Brain pericyte (primary cell): Measurements from ENCODE around the gene STC2.

Source experiments
- DNase-seq: peaks from one replicate; pipeline ENCODE4 v3.0.0-alpha.2; 2012; ENCODE audit warnings: low read depth, low spot score

Gene STC2

DNA sequence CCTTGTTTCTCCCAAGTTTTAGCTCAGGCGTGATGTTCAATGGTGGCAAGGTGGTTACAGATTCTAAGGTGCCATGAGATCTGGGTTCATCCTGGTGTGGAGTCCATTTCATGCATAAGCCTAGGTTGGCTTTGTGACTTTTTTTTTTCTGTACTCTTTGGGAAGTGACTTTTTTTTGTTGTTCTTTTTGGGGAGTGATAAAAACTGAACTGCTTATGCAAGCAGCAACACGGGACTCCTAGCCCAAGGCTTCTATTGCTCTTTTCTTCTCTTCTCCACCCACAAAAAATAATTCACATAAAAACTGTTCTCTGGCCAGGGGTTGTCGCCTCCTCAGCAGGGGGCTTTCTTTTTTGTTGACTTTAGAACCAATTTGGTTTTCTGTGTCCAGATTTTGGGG, 15.4 kb downstream of the STC2 start:
- no peak for DNase-seq

- no peak for DNase-seq
These were observed 16.2 kb downstream of the STC2 start for GRCh38 chr5:173311818-173312585.

- no peak for DNase-seq
These were observed 17.1 kb downstream of the STC2 start for GRCh38 chr5:173310861-173311785.

DNA sequence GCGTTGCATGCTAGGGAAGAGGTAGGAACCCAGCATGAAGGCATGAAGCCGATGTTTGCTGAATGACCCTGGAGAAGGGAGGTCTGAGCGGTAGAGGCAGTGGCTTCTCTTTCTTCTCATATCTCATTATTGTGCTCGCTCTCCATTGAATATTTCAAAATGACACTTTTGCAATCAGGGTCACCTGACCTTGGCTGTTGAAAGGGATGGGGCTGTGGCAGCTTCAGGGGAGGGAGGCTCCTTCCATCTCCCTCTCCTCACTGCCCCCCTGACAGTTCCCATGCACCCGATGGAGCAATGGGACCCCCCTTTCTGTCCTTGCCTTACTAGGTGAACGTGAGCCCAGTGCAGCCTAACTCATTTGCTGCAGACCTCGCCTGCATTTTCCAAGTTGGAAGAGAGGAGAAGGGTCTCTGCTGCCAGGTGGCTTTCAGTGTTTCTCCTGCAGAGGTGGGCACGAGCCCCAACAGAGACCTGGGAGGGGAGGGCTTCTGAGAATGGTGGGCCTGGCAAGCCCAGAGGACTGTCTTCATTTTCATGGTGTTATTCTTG, 17.9 kb downstream of the STC2 start:
- DNase-seq = no peak

GRCh38 chr5:173309731-173310130, 18.5 kb downstream of the STC2 start:
- no peak for DNase-seq

- DNase-seq = no peak
These were observed 20.0 kb downstream of the STC2 start for GRCh38 chr5:173308226-173308625.

GRCh38 chr5:173307695-173308094, 20.5 kb downstream of the STC2 start:
- no peak for DNase-seq

GRCh38 chr5:173306695-173307094, 21.5 kb downstream of the STC2 start:
- no peak for DNase-seq

DNA sequence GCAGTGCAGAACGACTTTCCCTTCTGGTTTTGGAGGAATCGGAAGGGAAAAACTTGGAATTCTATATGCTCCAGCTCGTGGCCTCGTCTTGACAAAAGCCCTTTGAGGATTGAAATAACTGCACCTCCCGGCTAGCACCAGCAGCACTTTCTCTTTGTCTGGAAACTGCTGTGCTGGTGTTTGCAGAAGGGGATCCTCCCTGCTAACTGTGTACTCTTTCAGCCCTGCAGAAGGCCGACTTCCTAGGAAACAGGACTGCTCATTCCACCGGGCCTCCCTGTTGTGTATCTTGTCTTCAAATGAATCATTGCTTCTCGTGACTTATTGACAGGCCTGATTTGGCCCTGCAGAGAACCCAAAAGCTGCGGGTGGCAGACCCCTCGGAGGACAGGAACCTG, 23.6 kb downstream of the STC2 start:
- DNase-seq = no peak

- DNase-seq = no peak
These were observed 24.2 kb downstream of the STC2 start for GRCh38 chr5:173303878-173304590.

- no peak for DNase-seq
These were observed 25.6 kb downstream of the STC2 start for GRCh38 chr5:173302546-173303155.

- DNase-seq = no peak
These were observed 26.3 kb downstream of the STC2 start for GRCh38 chr5:173301695-173302545.

DNA sequence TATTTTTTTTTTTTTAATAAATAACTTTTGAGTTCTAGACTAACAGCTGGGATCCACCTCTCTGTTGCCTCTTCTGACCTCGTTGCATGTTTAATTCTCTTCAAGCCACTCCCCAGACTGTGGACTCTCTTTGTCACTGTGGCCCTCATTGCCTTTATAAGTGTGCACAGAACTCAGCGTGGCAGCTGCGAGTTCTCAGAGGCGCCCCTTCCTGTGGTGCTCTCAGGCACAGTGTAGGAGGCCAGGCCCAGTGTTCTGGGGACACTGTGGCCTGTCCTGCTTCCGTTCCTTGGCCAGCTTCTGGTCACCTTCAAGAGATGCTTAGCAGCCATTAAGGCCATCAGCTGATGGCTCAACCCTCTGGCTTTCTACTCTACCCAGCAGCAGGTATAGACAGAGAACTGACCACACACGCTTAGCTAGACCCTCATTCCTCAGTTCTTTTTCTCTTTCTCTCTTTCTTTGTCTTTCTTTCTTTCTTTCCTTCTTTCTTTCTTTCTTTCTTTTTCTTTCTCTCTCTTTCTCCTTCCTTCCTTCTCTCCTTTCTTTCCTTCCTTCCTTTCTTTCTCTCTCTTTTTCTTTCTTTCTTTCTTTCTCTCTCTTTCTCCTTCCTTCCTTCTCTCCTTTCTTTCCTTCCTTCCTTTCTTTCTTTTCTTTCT, 27.7 kb downstream of the STC2 start:
- no peak for DNase-seq

- no peak for DNase-seq
These were observed 28.4 kb downstream of the STC2 start for GRCh38 chr5:173299820-173300219.

DNA sequence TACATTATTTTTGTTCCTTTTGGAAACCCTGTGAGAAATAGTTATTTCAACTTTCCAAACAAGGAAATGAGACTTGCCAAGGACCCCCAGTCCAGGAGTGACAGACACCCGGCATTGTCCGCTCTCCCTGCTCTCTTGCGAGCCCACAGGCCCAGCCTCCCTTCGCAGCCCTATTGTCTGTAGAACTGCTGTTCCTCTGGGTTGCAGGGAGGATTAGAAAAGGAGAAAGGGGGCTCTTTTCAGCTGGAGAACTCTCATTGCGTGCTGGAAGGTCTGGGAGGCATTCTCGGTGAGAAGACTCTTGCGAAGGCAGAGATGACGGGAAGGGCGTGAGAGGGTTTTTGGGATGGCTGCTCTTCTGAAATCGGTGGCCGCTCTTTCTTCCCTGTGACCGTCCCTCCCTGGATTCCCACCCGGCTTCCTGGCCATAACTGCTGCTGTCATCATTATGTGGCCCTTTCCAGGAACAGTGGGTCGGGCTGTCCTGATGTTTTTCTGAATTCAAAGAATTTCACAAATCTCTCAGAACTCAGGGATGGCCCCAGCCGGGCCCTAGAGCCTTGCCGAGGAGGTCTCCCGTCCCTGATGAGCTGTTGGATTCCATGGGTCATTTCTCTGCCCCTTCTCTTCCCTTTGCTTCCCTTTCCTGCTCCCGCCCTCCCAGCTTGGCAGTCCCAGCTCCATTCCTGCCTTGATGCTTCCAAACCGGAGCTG, 29.8 kb downstream of the STC2 start:
- no peak for DNase-seq

DNA sequence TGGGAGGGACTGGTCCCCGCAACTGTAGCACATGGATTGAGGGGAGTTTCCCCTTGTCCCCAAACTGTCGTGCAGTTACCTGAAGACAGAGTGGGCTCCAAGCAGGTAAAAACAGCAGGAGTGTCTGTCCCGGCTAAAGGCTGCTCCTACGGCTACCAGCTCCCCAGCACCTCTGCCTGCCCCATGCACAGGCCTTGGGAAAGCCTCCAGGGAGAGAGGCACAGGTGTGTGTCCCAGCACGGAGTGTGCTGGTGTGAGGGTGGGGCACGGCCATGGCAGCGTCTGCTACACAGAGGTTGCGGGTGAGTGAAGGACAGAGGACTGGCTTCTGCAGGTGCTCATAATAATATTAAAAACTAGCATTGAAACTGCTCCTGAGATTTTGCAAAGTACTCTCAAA, 30.4 kb downstream of the STC2 start:
- DNase-seq = no peak

DNA sequence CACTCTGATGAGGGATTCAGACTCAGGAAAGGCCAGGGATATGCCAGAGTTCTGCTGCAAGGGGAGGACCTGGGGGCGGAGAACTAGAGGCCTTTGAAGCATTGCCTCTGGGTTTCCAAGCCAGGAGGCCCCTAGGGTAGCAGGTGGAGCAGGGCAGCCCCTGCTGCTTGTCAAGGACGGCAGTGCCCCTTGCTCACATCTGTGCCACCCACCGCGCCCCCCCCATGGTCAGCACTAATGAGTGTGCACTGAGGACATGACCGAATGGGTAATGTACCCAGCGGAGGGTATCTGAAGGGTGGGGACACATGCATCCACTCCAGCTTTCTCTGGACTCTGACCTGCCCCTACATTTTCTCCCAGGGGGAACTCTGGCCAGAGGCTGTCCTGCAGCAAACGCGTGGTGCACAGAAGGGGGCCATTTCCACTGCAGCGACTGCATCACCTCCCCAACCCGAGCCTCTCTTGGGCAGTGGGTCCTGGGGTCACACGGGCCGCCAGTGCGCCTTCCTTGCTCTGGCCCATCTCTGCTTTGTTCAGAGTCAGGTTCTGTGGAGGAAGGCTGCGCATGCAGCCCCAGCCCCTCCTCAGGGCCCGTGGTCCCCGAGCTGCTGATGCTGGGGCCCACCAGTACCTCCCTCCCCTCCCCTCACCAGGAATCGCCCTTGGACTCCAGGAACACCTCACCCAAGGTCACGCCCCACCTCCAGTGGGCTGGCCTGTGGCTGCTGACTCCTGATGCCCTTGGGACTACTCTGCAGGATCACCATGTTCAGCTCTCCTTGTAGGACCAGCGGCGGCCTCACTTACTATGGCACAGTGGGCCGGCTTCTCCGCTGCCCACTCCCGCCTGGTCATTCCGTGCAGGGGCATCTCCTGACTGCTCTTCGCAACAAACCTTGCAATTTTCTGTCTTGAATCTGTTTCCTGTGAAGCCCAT, 31.2 kb downstream of the STC2 start:
- no peak for DNase-seq

DNA sequence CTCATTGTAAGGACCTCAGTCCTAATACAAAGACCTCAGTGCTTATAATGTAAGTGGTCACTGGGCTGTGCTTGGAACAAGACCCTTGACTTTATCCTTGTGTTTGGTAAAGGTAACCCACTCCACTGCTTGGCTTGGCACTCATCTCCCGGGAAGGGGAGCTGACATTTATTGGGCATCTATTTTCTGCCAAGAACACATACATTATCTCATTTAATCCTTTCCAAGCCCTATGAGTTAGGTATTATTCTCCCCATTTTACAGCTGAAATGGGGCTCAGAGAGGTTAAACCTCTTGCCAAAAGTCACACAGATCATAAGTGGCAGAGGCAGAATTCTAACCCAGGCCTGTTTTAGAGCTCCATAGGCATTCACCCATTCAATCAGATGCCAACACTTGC, 32.4 kb downstream of the STC2 start:
- no peak for DNase-seq
